GM21576 (cell line): ENCODE measurements around the gene CGB3.
"Not testable (repeated sequence)": the region's sequence is repeated elsewhere in the genome, so short reads cannot be mapped to it uniquely, and the experiment has no call there.

Source experiments
- ATAC-seq: cut with Tn5 transposase; IDR thresholded peaks from one replicate; pipeline ENCODE4 v1.9.1; 2021; ENCODE audit warnings: mild to moderate bottlenecking, moderate library complexity; ENCODE audit not compliant: unreplicated experiment

Gene CGB3

DNA sequence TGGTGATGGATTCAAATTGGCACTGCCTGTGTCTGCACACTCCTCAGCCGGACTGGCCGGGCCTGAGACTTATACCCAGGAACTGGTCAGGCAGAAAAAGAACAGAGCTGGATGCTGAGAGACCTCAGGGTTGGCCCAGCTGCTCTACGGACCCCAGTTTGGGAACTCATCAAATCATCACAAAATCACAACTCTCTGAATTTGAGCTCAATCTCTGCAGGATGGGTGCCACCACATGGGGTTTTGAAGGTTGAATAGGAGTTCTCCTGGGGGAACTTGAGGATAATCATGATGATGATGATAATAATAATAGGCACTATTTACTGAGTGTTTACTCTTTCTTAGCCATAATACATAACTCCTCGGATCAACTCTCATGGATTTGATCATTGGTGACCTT is 18.5 kb upstream of the CGB3 start:
- ATAC-seq, result not testable (repeated sequence)

DNA sequence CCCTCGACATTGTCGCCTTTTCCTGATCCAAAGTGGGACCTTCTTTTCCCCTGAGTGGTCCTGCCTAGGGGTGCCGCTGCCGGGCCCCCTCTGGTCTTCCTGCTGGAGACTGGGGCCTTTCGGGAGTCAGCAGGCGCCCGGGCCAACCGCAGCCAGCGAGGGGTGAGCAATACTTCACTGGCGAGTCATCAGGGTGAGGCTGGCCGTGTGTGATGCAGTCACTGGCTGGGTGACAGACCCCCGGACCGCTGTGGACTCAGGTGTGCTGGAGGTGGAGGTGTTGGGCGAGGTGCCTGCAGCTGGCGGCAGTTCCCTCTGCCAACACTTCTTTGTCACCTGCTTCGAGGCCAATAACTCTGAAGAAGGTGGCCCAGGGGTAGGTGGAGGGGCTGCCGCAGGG is 18.0 kb upstream of the CGB3 start:
- no peak for ATAC-seq

GRCh38 chr19:49039736-49040135 is 15.6 kb upstream of the CGB3 start:
- not testable (repeated sequence) for ATAC-seq

DNA sequence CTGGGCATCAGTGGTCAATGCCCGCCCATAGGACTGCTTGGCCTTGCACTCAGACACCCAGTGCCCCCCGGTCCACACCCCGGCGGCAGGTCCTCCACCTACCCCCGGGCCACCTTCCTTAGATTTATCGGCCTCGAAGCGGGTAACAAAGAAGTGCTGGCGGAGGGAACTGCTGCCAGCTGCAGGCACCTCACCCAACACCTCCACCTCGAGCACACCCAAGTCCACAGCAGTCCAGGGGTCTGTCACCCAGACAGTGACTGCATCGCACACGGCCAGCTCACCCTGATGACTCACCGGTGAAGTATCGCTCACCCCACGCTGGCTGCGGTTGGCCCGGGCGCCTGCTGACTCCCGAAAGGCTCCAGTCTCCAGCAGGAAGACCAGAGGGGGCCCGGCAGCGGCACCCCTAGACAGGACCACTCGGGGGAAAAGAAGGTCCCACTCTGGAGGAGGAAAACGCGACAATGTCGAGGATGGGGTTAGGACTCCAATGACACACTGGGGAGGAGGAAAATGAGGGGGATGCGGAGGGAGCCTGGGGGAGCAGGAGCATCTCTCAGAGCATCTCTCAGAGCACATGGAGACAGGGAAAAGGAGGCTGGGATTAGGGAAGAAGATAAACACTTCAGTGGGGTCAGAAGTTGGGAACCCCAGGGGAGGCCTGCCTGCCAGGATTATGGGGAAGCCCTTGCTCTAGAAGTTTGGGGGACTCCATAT is 14.6 kb upstream of the CGB3 start:
- not testable (repeated sequence) for ATAC-seq

DNA sequence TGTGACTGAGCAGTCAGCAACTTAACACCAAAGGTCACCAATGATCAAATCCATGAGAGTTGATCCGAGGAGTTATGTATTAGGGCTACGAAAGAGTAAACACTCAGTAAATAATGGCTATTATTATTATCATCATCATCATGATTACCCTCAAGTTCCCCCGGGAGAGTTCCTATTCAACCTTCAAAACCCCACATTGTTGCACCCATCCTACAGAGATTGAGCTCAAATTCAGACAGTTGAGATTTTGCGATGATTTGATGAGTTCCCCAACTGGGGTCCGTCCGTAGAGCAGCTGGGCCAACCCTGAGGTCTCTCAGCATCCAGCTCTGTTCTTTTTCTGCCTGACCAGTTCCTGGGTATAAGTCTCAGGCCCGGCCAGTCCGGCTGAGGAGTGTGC is 14.0 kb upstream of the CGB3 start:
- ATAC-seq, result not testable (repeated sequence)

GRCh38 chr19:49036815-49037214 is 12.7 kb upstream of the CGB3 start, which contains the start of gene CGB1:
Gene CGB1, minus strand, starts transcription at chr19:49036895. Its CDS starts 184 bp downstream, at chr19:49036711.
- ATAC-seq, result not testable (repeated sequence)

DNA sequence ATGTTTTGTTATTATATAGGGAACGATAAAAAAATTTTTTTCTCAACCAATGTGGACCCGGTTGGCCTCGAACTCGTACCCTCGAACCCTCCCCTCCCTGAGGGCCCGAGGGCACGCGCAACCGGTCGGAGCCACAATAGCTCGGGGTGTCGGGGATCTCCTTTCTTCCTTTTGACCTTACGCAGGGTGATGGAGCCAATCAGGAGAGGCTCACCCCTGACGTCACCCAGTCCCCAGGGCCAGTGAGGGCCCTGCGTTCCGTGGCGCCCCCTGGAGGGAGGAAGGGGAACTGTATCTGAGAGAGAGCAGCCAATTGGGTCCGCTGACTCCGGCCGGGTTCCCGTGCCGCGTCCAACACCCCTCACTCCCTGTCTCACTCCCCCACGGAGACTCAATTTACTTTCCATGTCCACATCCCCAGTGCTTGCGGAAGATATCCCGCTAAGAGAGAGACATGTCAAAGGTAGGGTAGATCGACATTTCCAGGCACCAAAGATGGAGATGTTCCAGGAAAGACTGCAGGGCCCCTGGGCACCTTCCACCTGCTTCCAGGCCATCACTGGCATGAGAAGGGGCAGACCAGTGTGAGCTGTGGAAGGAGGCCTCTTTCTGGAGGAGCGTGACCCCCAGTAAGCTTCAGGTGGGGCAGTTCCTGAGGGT is 7.6 kb upstream of the CGB3 start, which contains the start of gene CGB2:
Gene CGB2, plus strand, starts transcription at position 249 of the 660 bp plus-strand sequence. Its CDS starts 206 bp downstream, at position 455.
- not testable (repeated sequence) for ATAC-seq

DNA sequence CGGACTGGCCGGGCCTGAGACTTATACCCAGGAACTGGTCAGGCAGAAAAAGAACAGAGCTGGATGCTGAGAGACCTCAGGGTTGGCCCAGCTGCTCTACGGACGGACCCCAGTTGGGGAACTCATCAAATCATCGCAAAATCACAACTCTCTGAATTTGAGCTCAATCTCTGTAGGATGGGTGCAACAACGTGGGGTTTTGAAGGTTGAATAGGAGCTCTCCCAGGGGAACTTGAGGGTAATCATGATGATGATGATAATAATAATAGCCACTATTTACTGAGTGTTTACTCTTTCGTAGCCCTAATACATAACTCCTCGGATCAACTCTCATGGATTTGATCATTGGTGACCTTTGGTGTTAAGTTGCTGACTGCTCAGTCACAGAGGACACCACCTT is 6.2 kb upstream of the CGB3 start:
- not testable (repeated sequence) for ATAC-seq

GRCh38 chr19:49029749-49030148 is 5.6 kb upstream of the CGB3 start:
- not testable (repeated sequence) for ATAC-seq

DNA sequence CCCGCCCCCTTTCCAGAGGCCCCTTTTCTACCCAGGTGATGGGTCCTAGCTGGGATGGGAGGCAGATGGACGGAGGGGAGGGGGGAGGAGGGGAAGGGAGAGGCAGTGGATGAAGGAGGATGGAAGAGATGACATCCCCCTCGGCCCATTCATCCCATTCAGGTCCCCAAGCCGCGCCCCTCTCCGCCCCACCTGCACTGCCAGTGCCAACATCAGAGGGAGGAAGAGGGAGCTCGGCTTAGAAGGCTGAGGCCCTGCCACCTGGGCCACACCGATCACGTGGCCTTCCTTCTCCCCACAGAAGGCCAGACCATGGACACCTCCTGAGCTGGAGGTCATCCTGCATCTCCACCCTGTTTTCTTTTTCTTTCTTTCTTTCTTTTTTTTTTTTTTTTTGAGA is 4.6 kb upstream of the CGB3 start:
- not testable (repeated sequence) for ATAC-seq

DNA sequence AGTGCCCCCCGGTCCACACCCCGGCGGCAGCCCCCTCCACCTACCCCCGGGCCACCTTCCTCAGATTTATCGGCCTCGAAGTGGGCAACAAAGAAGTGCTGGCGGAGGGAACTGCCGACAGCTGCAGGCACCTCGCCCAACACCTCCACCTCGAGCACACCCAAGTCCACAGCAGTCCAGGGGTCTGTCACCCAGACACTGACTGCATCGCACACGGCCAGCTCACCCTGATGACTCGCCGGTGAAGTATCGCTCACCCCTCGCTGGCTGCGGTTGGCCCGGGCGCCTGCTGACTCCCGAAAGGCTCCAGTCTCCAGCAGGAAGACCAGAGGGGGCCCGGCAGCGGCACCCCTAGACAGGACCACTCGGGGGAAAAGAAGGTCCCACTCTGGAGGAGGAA is 1.5 kb upstream of the CGB3 start:
- not testable (repeated sequence) for ATAC-seq

DNA sequence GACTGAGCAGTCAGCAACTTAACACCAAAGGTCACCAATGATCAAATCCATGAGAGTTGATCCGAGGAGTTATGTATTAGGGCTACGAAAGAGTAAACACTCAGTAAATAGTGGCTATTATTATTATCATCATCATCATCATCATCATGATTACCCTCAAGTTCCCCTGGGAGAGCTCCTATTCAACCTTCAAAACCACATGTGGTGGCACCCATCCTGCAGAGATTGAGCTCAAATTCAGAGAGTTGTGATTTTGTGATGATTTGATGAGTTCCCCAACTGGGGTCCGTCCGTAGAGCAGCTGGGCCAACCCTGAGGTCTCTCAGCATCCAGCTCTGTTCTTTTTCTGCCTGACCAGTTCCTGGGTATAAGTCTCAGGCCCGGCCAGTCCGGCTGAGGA is 955 bp upstream of the CGB3 start:
- ATAC-seq, result not testable (repeated sequence)

- ATAC-seq, result no peak
Measured at GRCh38 chr19:49022116-49022515, 2.0 kb downstream of the CGB3 start.

GRCh38 chr19:49020931-49021895 is 2.9 kb downstream of the CGB3 start:
- ATAC-seq, result no peak

DNA sequence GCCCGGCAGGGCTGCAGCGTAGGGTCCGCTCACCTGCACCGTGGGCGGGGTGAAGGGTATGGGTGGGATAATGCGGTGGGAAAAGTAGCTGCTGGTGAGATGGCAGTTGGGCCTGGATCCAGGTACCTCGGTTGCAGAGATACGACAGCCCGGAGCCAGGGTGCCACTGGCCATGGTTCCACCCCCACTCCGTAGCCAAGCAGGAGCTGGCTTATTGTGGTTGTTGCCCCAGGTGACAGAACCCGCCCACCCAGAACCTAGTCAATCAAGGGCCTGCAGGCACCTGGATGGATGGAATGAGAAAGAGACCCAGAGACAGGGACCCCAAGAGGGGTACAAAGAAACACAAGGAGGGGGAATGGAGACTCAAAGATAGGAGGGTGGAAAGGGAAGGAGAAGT is 3.8 kb downstream of the CGB3 start:
- ATAC-seq, result no peak

DNA sequence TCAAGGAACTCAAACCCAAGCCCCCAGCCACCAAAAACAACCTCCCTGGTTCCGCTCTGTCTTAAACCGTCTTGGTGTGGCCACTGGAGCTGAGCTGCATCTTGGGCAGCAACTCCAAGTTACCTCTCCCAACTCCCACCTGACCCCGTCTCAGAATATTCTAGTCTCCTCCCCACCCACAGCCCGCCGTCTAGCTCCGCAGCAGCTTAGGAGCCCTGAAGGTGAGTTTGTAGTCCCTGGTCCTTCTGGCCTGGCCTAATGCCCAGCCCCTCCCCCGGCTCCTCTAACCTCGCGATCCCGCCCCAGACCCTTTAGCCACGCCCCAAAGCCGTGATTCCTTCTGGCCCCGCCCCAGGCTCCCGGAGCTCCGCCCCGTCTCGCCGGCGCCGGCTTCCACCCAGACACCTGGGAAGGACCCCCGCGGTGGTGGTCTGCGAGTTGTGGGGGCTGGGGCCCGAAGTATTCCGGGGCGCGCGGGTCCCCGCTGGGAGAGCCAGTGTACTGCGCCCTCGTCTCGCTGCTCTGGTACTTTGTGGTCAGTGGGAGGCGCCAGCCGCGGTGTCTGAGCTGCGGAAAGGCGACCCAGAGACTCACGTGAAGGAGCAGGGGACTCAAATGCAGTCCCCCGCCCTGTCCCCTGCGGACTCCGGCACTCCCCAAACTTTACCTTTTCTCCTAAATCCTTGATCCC is 4.7 kb downstream of the CGB3 start:
- no peak for ATAC-seq

DNA sequence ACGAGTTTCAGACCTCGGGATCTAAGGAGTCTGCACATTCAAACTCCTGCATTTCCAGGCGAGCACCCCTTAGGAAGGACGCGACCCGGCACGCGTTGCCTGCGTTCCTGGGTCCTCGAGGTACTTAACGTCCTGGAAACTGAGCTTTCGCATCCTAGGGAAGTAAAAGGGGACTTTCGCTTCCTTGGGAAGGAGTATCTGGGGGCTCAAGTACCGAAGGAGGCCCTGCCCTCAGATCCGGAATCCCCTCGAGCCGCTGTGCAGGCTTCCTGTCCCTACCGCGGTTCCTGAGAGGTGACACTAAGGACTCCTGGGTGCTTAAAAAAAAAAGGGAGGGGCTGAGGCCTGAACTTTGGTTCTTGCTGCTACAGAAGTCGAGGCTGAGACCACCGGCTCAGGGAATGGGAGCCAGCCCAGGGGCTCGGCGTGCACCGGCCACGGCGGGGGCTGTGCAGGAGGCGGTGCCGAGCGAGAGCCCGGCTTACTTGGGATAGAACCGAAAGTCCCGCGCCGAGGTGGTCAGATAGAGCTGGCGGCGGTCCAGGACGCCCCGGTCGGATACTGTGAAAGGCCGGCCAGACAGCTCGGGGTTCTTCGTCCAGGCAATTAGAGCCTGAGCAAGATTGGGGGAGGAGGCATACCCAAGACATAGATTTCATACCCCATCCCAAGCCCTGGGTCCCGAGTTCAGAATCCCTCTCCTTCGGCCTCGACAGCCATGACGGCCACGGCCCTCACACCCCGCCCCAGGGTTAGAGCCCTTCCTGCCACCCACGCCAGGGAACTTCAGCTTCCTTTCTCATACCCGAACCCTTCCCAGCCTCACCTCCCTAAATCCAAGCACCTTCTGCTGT is 5.5 kb downstream of the CGB3 start:
- not testable (repeated sequence) for ATAC-seq

DNA sequence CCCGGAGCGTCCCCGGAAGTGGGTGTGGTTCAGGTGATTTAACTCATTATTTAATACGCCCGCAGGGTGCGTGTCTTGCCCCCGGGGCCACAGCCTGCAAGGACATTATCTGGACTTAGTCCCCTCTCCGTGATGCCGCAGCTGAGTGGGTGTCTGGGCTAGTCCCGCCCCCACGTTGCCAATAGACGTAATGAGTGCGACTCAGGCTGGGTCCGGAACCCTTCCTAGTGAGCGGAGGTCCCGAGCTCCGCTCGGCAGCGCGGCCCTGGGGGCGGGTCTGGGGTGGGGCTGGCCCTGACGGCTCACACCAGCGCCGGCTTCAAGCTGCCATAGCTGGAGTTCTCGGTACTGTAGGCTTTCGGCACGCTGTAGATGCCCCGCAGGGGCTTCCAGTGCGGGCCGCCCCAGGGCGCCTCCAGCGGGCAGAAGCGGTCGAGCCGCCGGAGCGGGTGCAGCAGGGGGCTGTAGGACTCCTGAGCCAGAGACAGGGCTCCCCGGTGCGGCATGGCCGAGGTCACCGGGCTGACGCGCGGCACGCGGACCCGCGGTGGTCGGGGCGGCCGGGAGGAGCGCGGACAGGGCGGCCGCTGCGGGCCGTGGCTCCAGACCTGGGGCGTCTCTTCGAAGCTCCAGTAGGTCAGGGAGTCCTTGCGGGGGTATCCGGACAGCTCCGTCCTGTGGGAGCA is 6.3 kb downstream of the CGB3 start:
- no peak for ATAC-seq

- ATAC-seq, result no peak
Measured at GRCh38 chr19:49017041-49017665, 7.0 kb downstream of the CGB3 start, which contains the start of gene LHB. Gene LHB, minus strand, starts transcription at chr19:49017091. Its CDS starts 10 bp downstream, at chr19:49017081.
